HepG2 (cell line): ENCODE results near the gene NFS1. TPM values are rescaled to one million over a fixed set of nuclear protein-coding genes. Genes with fewer than 3 reads are reported as not detected.

Experiments
- ATAC-seq: fragments of 200-7000 bp; cut with Tn5 transposase; 3 replicates; pipeline ENCODE4 v1.9.1; 2020; ENCODE audit warnings: mild to moderate bottlenecking, moderate library complexity
- BruUV-seq: library from RNA; stranded (reverse); fragments of 400-500 nt; replicated peaks from 2 replicates; lab custom pipeline; 2021; lab: Mats Ljungman, UMichigan
- CTCF ChIA-PET: fragments of 300-600 bp; formaldehyde crosslinking; extraction: SDS; loops from one replicate; lab custom pipeline; 2021; ENCODE audit warnings: low total read pairs, inconsistent platforms, low intra/inter-chr PET ratio; lab: Yijun Ruan, JAX
- POLR2A ChIA-PET: fragments of 350-600 bp; sonication (Branson Sonifier 250); formaldehyde crosslinking; loops from one replicate; lab custom pipeline; 2020; ENCODE audit warnings: antibody characterized with exemption, inconsistent platforms; lab: Yijun Ruan, JAX
- DNase-seq: peaks from one replicate; pipeline ENCODE4 v3.0.0-alpha.2; 2015; ENCODE audit warnings: low spot score
- FAIRE-seq: peaks from 3 replicates; lab custom pipeline; 2011; peaks lifted over from hg19 to GRCh38; lab: Jason Lieb, UNC
- H2AFZ ChIP-seq: one replicate; pipeline ENCODE4 v1.6.1; 2011; ENCODE audit warnings: low read length, inconsistent platforms
- H3K27ac ChIP-seq: fragments of 300-600 bp; 3 replicates; pipeline ENCODE4 v1.8.0; 2011; ENCODE audit warnings: mixed run types, mild to moderate bottlenecking, mixed read lengths, low read length, inconsistent platforms; ENCODE audit not compliant: insufficient read depth; ENCODE audit errors: extremely low read length
- H3K27me3 ChIP-seq, 2 experiments: fragments of 200-600 bp in 1 of 2; 2 replicates in 1 of 2; 3 replicates in 1 of 2; pipeline versions ENCODE4 v1.6.0 to v1.8.0; 2011; ENCODE audit warnings: low read length in 2 of 2, mild to moderate bottlenecking in 2 of 2, moderate library complexity in 2 of 2, inconsistent platforms in 1 of 2; ENCODE audit not compliant: insufficient read depth in 2 of 2, control insufficient read depth in 1 of 2
- H3K36me3 ChIP-seq, 2 experiments: fragments of 200-600 bp in 1 of 2; replicated peaks in 1 of 2; 2 replicates in 1 of 2; 3 replicates in 1 of 2; pipeline versions ENCODE4 v1.5.1 to v1.8.0; 2011; ENCODE audit warnings: low read length in 2 of 2, inconsistent platforms in 1 of 2; ENCODE audit not compliant: insufficient read depth in 2 of 2, control insufficient read depth in 1 of 2
- H3K4me1 ChIP-seq: 2 replicates; pipeline ENCODE4 v1.5.1; 2012; ENCODE audit warnings: low read length, inconsistent platforms; ENCODE audit not compliant: insufficient read depth
- H3K4me2 ChIP-seq: 2 replicates; pipeline ENCODE4 v1.6.0; 2011; ENCODE audit warnings: low read depth, low read length, inconsistent platforms
- H3K4me3 ChIP-seq, 3 experiments: fragments of 200-600 bp in 1 of 3; sonication (generic), shearing (Covaris generic) in 1 of 3; replicated peaks in 1 of 3; 2 replicates each; pipeline ENCODE4 v1.5.1; 2011 to 2016; ENCODE audit warnings: low read length in 3 of 3, inconsistent platforms in 2 of 3, low read depth in 2 of 3, mild to moderate bottlenecking in 2 of 3, control low read depth in 1 of 3, mixed read lengths in 1 of 3; ENCODE audit not compliant: insufficient read depth in 1 of 3
- H3K79me2 ChIP-seq: one replicate; pipeline ENCODE4 v1.6.1; 2011; ENCODE audit warnings: low read length, inconsistent platforms; ENCODE audit not compliant: insufficient read depth
- H3K9ac ChIP-seq: 2 replicates; pipeline ENCODE4 v1.6.0; 2011; ENCODE audit warnings: mild to moderate bottlenecking, low read depth, low read length, inconsistent platforms; ENCODE audit not compliant: insufficient read depth
- H3K9me3 ChIP-seq: 2 replicates; pipeline ENCODE4 v1.5.1; 2012; ENCODE audit warnings: mild to moderate bottlenecking, low read length
- H4K20me1 ChIP-seq: 2 replicates; pipeline ENCODE4 v1.6.0; 2011; ENCODE audit warnings: inconsistent platforms, mild to moderate bottlenecking, low read length, moderate library complexity; ENCODE audit not compliant: insufficient read depth
- CEBPG ChIP-seq: IDR thresholded peaks from 2 replicates; pipeline ENCODE4 v1.6.1; 2016
- GABPA ChIP-seq, 2 experiments: IDR thresholded peaks; 2 replicates each; pipeline ENCODE4 v1.6.1; 2011 to 2016; ENCODE audit warnings: low read depth in 2 of 2, low read length in 1 of 2, missing biosample characterization in 1 of 2, missing genetic modification characterization in 1 of 2
- HMGA1 ChIP-seq: sonication (generic); formaldehyde crosslinking; conservative IDR thresholded peaks from 2 replicates; pipeline ENCODE4 v1.4.0; 2020; ENCODE audit warnings: missing genetic modification reagents
- HNRNPUL1 ChIP-seq: fragments of 200-400 bp; formaldehyde crosslinking; IDR thresholded peaks from 2 replicates; pipeline ENCODE4 v1.6.1; 2017; ENCODE audit warnings: low read depth, mild to moderate bottlenecking, low read length, moderate library complexity
- POLR2AphosphoS2 ChIP-seq: IDR thresholded peaks from 2 replicates; pipeline ENCODE4 v1.6.1; 2011; ENCODE audit warnings: low read depth, low read length, improper control_type of control experiment
- POLR2G ChIP-seq: fragments of 200-400 bp; formaldehyde crosslinking; IDR thresholded peaks from 2 replicates; pipeline ENCODE4 v1.6.1; 2018; ENCODE audit warnings: mild to moderate bottlenecking, low read depth, low read length, moderate library complexity
- SOX13 ChIP-seq, 3 experiments: fragments of 450-650 bp in 1 of 3; sonication (generic) in 1 of 3; formaldehyde crosslinking in 1 of 3; IDR thresholded peaks in 2 of 3; conservative IDR thresholded peaks in 1 of 3; 2 replicates each; pipeline versions ENCODE4 v1.5.0 to v1.6.1; 2016 to 2020; ENCODE audit warnings: antibody characterized with exemption in 1 of 3, mild to moderate bottlenecking in 1 of 3, missing compliant biosample characterization in 1 of 3, missing genetic modification reagents in 1 of 3, moderate library complexity in 1 of 3
- TBX3 ChIP-seq: fragments of 450-650 bp; IDR thresholded peaks from 2 replicates; pipeline ENCODE4 v1.6.1; 2017; ENCODE audit warnings: antibody characterized with exemption, mild to moderate bottlenecking, inconsistent platforms, borderline replicate concordance
- TOPORS ChIP-seq: sonication (generic); formaldehyde crosslinking; IDR thresholded peaks from 2 replicates; pipeline ENCODE4 v1.8.0; 2023; ENCODE audit warnings: mild to moderate bottlenecking, missing genetic modification reagents
- ZNF30 ChIP-seq: sonication (generic); formaldehyde crosslinking; IDR thresholded peaks from 2 replicates; pipeline ENCODE4 v1.5.0; 2020; ENCODE audit warnings: mild to moderate bottlenecking, missing genetic modification reagents
- ZNF550 ChIP-seq: sonication (generic); formaldehyde crosslinking; IDR thresholded peaks from 2 replicates; pipeline ENCODE4 v1.4.0; 2020; ENCODE audit warnings: mild to moderate bottlenecking, missing genetic modification reagents, borderline replicate concordance
- WGBS: methylation state at CpG from one replicate; pipeline ENCODE4 v1.1.6; 2017; ENCODE audit warnings: low lambda C conversion rate; 5-methylcytosine and 5-hydroxymethylcytosine counted together
- in situ Hi-C: cut with HindIII; loops from 2 replicates; pipeline ENCODE4 v1.10.0; 2017; ENCODE audit warnings: low pct_unique_long_range_greater_than_20kb; ENCODE audit not compliant: extremely low pct_ligation_motif_present
- intact Hi-C: fragments of 100-400 bp; cut with micrococcal nuclease; formaldehyde crosslinking; loops from one replicate; pipeline ENCODE4 v1.10.0; 2022; ENCODE audit not compliant: unreplicated experiment
- polyA plus RNA-seq, 8 experiments: library from polyadenylated mRNA; depleted of rRNA in 3 of 8; stranded (reverse) in 7 of 8; unstranded in 1 of 8; fragments of >200 nt; fragmentation: Illumina TruSeq in 4 of 8; extraction: Trizol in 4 of 8; gene quantifications; 2 replicates each; pipeline versions ENCODE4 v1.2.1 to v1.2.3, GENCODE V29; 2011 to 2016; ENCODE audit warnings: low read depth in 4 of 8, missing spikeins in 1 of 8, mixed read lengths in 1 of 8; ENCODE audit not compliant: insufficient read depth in 1 of 8
- total RNA-seq, 5 experiments: library from RNA; depleted of rRNA; stranded (reverse); fragments of >200 nt; fragmentation: Illumina TruSeq; extraction: Trizol; gene quantifications; 2 replicates each; pipeline ENCODE4 v1.2.3, GENCODE V29; 2016; ENCODE audit warnings: low read depth in 1 of 5
- TF ChIP-seq, protein P1 (sequence below): sonication (generic); formaldehyde crosslinking; IDR thresholded peaks from 2 replicates; pipeline ENCODE4 v1.4.0; 2020; ENCODE audit warnings: missing genetic modification reagents
- TF ChIP-seq, protein P2 (sequence below): sonication (generic); formaldehyde crosslinking; IDR thresholded peaks from 2 replicates; pipeline ENCODE4 v1.5.0; 2020; ENCODE audit warnings: mild to moderate bottlenecking, missing genetic modification reagents, moderate library complexity
- TF ChIP-seq, protein P3 (sequence below): sonication (generic); formaldehyde crosslinking; IDR thresholded peaks from 2 replicates; pipeline ENCODE4 v1.5.0; 2020; ENCODE audit warnings: missing genetic modification reagents
- TF ChIP-seq, protein P4 (sequence below): IDR thresholded peaks from 2 replicates; pipeline ENCODE4 v1.6.1; 2016; ENCODE audit warnings: low read depth, control low read depth

Gene NFS1
- total and polyA plus RNA-seq, 2 of the 13 experiments (the other 11 are each of a cell fraction or from before 2014, with no cell fraction given): 65.9 to 88.1 TPM

DNA sequence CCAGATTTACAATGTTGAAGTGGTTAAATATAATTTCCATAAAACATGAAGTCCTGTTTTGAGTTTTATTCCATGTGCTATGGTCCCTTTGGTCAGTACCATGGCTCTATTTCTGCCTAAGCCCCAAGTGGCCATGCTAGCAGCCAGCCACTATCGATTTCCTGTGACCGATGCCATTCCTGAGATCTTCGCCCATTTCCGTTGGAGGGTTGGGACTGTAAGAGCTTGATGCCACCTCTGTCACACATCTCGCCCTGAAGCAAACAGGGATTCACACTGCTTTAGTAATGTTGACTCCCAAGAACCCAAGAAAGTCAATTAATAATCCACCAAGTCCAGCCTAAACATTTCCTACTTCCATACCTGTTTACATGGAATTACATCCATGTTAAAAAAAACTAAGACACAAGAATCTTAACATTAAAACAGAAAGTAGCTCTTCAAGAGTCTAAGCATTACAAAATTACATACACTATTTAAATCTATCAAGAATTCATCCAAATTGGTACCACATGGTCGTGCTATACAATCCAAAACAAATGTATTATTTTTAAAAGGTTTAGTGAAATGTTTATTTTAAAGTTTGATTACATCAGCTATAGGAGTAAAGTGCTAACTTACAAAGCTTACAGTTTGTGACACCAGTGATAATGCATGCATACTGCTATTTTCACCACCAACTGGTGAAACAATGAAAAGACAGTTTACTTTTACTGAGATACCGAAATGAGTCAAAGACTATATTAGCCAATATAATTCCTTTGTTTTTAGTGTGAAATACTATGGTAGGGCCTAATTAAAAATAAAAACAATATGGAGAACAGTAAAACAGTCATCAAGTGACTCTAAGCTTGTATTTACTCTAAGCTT is 40.4 kb upstream of the NFS1 start:
- CTCF ChIA-PET: no interaction called here
- WGBS: 74% methylated on average over 7 of the region's 7 CpGs
- Histone ChIP-seq H3K36me3 (peaks cover 20 to 54% of the 10 kb centered on the region in 2 experiments), H3K27me3 (no peaks in the 10 kb centered on the region; a peak in 1 of 5 replicates), H3K79me2 (peaks cover 84% of the 10 kb centered on the region), H3K9me3 (no peaks in the 10 kb centered on the region), H3K9ac (peak overlapping the region; percentile 100; the same call in 1 of the 2 replicates), H3K4me3 (peak overlapping the region; percentile 90 to 92 (median 91)), H3K4me1 (peaks cover 75% of the 10 kb centered on the region), H3K27ac (no peak overlapping the region), H4K20me1 (peaks cover 71% of the 10 kb centered on the region), H3K4me2 (peak overlapping the region; percentile 98), H2AFZ (no peak overlapping the region)
- no TSS peak for BruUV-seq
- FAIRE-seq: no peak
- peak; percentile 57 for DNase-seq
- ATAC-seq: no peak
- intact Hi-C loops: loop anchor here (5.0 kb wide), 1 partner anchor 122 kb away; the partner anchor contains the start of gene SPAG4
- POLR2A ChIA-PET: interaction anchor here (0.8 to 8.6 kb wide), 12 partner anchors 9 to 273 kb away, joined by 3 to 211 read pairs (median 4); partner anchors contain the start of genes CPNE1, NFS1, PHF20 and RBM12
- in situ Hi-C loops: loop anchor here (5.0 kb wide), 1 partner anchor 143 kb away; no protein-coding TSS in a partner anchor
- TF ChIP-seq CEBPG (CRISPR knock-in tag) (0 out of 2 replicates have a peak, but pooled peaks have one; percentile 21), ZNF550 (CRISPR knock-in tag) (no peak), TBX3 (0 out of 2 replicates have a peak, but pooled peaks have one; percentile 19), ZNF30 (CRISPR knock-in tag) (no peak), SOX13 (IDR thresholded peaks at IDR 0.05) (no peak), SOX13 (CRISPR knock-in tag; conservative IDR thresholded peaks at IDR 0.05 in 1 of 2, IDR thresholded peaks at IDR 0.05 in 1 of 2) (peak in 1 of 2 experiments; percentile 40; a peak in 2 of 4 replicates), POLR2AphosphoS2 (peak; percentile 37), HMGA1 (CRISPR knock-in tag) (no peak), TOPORS (CRISPR knock-in tag) (peak; percentile 15; the same call in 1 of the 2 replicates), POLR2G (peak; percentile 54; the same call in 1 of the 2 replicates), GABPA (IDR thresholded peaks at IDR 0.05; ENCODE audit: low read depth, low read length) (no peak), GABPA (CRISPR knock-in tag; IDR thresholded peaks at IDR 0.05; ENCODE audit: low read depth) (peak; percentile 24; the same call in 1 of the 2 replicates), HNRNPUL1 (peak; percentile 32; the same call in 1 of the 2 replicates)
- TF ChIP-seq, protein P1, sequence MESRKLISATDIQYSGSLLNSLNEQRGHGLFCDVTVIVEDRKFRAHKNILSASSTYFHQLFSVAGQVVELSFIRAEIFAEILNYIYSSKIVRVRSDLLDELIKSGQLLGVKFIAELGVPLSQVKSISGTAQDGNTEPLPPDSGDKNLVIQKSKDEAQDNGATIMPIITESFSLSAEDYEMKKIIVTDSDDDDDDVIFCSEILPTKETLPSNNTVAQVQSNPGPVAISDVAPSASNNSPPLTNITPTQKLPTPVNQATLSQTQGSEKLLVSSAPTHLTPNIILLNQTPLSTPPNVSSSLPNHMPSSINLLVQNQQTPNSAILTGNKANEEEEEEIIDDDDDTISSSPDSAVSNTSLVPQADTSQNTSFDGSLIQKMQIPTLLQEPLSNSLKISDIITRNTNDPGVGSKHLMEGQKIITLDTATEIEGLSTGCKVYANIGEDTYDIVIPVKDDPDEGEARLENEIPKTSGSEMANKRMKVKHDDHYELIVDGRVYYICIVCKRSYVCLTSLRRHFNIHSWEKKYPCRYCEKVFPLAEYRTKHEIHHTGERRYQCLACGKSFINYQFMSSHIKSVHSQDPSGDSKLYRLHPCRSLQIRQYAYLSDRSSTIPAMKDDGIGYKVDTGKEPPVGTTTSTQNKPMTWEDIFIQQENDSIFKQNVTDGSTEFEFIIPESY: 0 out of 2 replicates have a peak, but pooled peaks have one; percentile 37
- TF ChIP-seq, protein P2, sequence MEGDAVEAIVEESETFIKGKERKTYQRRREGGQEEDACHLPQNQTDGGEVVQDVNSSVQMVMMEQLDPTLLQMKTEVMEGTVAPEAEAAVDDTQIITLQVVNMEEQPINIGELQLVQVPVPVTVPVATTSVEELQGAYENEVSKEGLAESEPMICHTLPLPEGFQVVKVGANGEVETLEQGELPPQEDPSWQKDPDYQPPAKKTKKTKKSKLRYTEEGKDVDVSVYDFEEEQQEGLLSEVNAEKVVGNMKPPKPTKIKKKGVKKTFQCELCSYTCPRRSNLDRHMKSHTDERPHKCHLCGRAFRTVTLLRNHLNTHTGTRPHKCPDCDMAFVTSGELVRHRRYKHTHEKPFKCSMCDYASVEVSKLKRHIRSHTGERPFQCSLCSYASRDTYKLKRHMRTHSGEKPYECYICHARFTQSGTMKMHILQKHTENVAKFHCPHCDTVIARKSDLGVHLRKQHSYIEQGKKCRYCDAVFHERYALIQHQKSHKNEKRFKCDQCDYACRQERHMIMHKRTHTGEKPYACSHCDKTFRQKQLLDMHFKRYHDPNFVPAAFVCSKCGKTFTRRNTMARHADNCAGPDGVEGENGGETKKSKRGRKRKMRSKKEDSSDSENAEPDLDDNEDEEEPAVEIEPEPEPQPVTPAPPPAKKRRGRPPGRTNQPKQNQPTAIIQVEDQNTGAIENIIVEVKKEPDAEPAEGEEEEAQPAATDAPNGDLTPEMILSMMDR (CRISPR knock-in tag): peak; percentile 37
- TF ChIP-seq, protein P3, sequence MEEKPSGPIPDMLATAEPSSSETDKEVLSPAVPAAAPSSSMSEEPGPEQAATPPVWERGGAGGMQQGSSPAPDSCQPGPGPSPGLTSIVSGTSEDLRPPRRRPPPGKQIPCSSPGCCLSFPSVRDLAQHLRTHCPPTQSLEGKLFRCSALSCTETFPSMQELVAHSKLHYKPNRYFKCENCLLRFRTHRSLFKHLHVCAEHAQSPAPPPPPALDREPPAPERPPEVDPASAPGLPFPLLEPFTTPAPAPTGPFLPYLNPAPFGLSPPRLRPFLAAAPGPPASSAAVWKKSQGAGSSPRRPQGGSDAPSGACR (CRISPR knock-in tag): 0 out of 2 replicates have a peak, but pooled peaks have one; percentile 15
- TF ChIP-seq, protein P4, sequence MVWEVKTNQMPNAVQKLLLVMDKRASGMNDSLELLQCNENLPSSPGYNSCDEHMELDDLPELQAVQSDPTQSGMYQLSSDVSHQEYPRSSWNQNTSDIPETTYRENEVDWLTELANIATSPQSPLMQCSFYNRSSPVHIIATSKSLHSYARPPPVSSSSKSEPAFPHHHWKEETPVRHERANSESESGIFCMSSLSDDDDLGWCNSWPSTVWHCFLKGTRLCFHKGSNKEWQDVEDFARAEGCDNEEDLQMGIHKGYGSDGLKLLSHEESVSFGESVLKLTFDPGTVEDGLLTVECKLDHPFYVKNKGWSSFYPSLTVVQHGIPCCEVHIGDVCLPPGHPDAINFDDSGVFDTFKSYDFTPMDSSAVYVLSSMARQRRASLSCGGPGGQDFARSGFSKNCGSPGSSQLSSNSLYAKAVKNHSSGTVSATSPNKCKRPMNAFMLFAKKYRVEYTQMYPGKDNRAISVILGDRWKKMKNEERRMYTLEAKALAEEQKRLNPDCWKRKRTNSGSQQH (CRISPR knock-in tag): 0 out of 2 replicates have a peak, but pooled peaks have one; percentile 29
